ENCODE measurements around the gene GATA3.
"Not testable (repeated sequence)": the region's sequence is repeated elsewhere in the genome, so short reads cannot be mapped to it uniquely, and the experiment has no call there.

Gene GATA3

GRCh38 chr10:8026349-8027259 lies 27.9 kb upstream of the GATA3 start:
- no peaks in the 10 kb centered on the region for H3K9me3 ChIP-seq (ENCODE audit: control insufficient read depth, insufficient read depth, low read length)
- no peaks in the 10 kb centered on the region; the same call in 1 of the 2 replicates for H3K27me3 ChIP-seq (ENCODE audit: control insufficient read depth, insufficient read depth, low read length)
- WGBS (ENCODE audit: insufficient coverage, insufficient read length) = no CpG with 5 or more reads among the region's 17 CpGs
- H3K4me1 ChIP-seq (ENCODE audit: control insufficient read depth, insufficient read depth, low read length) = no peaks in the 10 kb centered on the region
- H3K4me3 ChIP-seq (ENCODE audit: low read length) = no peak overlapping the region
- no peak overlapping the region for H3K27ac ChIP-seq (ENCODE audit: low read length)
- no peaks in the 10 kb centered on the region for H3K36me3 ChIP-seq (ENCODE audit: control insufficient read depth, insufficient read depth, low read length)
- DNase-seq (ENCODE audit: low read depth, low spot score) = no peak

DNA sequence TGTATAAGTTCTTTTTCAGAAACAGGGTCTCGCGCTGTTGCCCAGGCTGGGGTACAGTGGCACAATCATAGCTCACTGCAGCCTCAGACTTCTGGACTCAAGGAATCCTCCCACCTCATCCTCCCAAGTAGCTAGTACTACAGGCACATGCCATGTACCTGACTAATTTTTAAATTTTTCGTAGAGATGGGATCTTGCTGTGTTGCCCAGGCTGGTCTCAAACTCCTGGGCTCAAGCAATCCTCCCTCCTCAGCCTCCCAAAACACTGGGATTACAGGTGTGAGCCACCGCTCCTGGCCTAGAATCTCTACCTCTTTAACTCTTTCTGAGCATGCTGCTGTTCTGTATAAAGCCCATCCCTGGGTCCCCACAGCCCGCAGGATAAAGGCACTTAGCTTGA lies 23.3 kb upstream of the GATA3 start:
- not testable (repeated sequence) for H3K36me3 ChIP-seq (ENCODE audit: control insufficient read depth, insufficient read depth, low read length); DNase-seq (ENCODE audit: low read depth, low spot score); H3K4me1 ChIP-seq (ENCODE audit: control insufficient read depth, insufficient read depth, low read length); H3K4me3 ChIP-seq (ENCODE audit: low read length); H3K9me3 ChIP-seq (ENCODE audit: control insufficient read depth, insufficient read depth, low read length); H3K27ac ChIP-seq (ENCODE audit: low read length)
- H3K27me3 ChIP-seq (ENCODE audit: control insufficient read depth, insufficient read depth, low read length) = peaks cover 31% of the 10 kb centered on the region
- no CpG with 5 or more reads among the region's 5 CpGs for WGBS (ENCODE audit: insufficient coverage, insufficient read length)

GRCh38 chr10:8032558-8032957 lies 21.9 kb upstream of the GATA3 start:
- no peak for DNase-seq (ENCODE audit: low read depth, low spot score)
- H3K9me3 ChIP-seq (ENCODE audit: control insufficient read depth, insufficient read depth, low read length) = no peaks in the 10 kb centered on the region
- no peak overlapping the region for H3K4me3 ChIP-seq (ENCODE audit: low read length)
- H3K27ac ChIP-seq (ENCODE audit: low read length) = no peak overlapping the region
- H3K27me3 ChIP-seq (ENCODE audit: control insufficient read depth, insufficient read depth, low read length) = peaks cover 44% of the 10 kb centered on the region
- H3K36me3 ChIP-seq (ENCODE audit: control insufficient read depth, insufficient read depth, low read length) = no peaks in the 10 kb centered on the region
- whole genome bisulfite sequencing (ENCODE audit: insufficient coverage, insufficient read length) = no CpG with 5 or more reads among the region's 7 CpGs
- H3K4me1 ChIP-seq (ENCODE audit: control insufficient read depth, insufficient read depth, low read length) = peaks cover 6% of the 10 kb centered on the region

DNA sequence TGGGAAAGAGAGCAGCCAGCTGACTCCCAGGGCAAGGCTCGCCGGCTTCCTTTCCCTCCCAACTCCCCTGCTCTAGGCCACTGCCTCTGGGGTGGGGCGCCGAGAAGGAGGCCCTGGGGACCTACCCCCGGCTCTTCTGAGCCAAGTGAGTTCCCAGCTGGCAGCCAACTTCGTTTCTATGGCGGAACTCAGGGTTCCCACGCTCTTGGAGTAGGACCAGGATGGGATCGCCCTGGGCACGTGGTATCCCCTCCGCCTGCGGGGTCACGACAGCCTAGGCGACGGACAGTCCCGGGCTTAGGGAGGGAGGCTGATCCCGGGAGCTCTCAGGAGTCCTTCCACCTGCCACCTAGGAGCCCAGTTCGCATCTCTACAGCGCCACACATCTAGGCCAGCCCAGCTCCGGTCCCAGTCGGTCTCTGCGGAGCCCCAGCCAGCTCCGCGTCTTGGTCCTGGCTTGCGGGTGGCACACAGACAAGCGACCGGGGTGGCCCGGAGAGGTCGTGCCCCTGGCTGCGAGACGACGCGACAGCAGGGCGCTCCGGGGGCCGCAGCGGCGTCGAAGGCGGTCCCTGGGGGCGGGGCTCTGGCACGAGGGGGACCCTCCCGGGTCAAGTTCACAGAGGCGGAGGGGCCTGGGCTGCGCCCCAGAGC lies 20.5 kb upstream of the GATA3 start:
- H3K9me3 ChIP-seq (ENCODE audit: control insufficient read depth, insufficient read depth, low read length) = no peaks in the 10 kb centered on the region
- H3K36me3 ChIP-seq (ENCODE audit: control insufficient read depth, insufficient read depth, low read length) = no peaks in the 10 kb centered on the region
- WGBS (ENCODE audit: insufficient coverage, insufficient read length) = no CpG with 5 or more reads among the region's 45 CpGs
- DNase-seq (ENCODE audit: low read depth, low spot score) = no peak
- no peak overlapping the region for H3K27ac ChIP-seq (ENCODE audit: low read length)
- peaks cover 57% of the 10 kb centered on the region for H3K27me3 ChIP-seq (ENCODE audit: control insufficient read depth, insufficient read depth, low read length)
- H3K4me3 ChIP-seq (ENCODE audit: low read length) = peak overlapping the region; percentile 9; the same call in 1 of the 2 replicates
- peaks cover 6% of the 10 kb centered on the region for H3K4me1 ChIP-seq (ENCODE audit: control insufficient read depth, insufficient read depth, low read length)

DNA sequence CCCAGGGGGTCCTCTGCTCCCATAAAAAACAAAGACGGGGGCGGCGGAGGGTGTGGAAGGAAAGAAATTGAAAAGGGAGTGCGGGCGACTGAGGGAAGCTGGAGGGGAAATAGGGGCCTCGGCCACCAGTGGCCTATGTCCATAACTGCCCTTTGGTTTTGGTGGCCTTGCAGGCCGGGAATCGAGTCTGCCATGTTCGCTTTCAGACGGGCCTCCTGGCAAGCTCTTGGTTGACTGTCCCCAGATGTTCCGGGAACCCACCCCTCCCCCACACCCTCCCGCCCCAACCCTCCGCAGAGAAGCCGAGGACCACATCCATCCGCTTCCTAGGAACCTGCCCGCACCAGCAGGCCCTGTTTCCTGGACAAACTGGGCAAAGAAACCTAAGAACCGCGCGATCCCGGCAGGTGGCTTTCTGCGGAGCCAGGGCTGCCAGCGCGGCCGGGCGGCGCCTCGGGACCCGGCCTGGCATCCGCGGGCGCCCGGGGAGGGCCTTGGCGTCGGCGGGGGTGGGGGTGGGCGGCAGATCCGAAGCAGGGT lies 20.0 kb upstream of the GATA3 start:
- Histone ChIP-seq H3K27me3 (ENCODE audit: control insufficient read depth, insufficient read depth, low read length) (peaks cover 63% of the 10 kb centered on the region), H3K9me3 (ENCODE audit: control insufficient read depth, insufficient read depth, low read length) (no peaks in the 10 kb centered on the region), H3K4me3 (ENCODE audit: low read length) (no peak overlapping the region; the same call in 1 of the 2 replicates), H3K4me1 (ENCODE audit: control insufficient read depth, insufficient read depth, low read length) (peaks cover 6% of the 10 kb centered on the region), H3K36me3 (ENCODE audit: control insufficient read depth, insufficient read depth, low read length) (no peaks in the 10 kb centered on the region), H3K27ac (ENCODE audit: low read length) (no peak overlapping the region)
- no CpG with 5 or more reads among the region's 37 CpGs for WGBS (ENCODE audit: insufficient coverage, insufficient read length)
- no peak for DNase-seq (ENCODE audit: low read depth, low spot score)

GRCh38 chr10:8035006-8035640 lies 19.4 kb upstream of the GATA3 start:
- no peak for DNase-seq (ENCODE audit: low read depth, low spot score)
- Histone ChIP-seq H3K27ac (ENCODE audit: low read length) (no peak overlapping the region), H3K4me3 (ENCODE audit: low read length) (no peak overlapping the region; the same call in 1 of the 2 replicates), H3K4me1 (ENCODE audit: control insufficient read depth, insufficient read depth, low read length) (peaks cover 6% of the 10 kb centered on the region), H3K27me3 (ENCODE audit: control insufficient read depth, insufficient read depth, low read length) (peaks cover 66% of the 10 kb centered on the region), H3K9me3 (ENCODE audit: control insufficient read depth, insufficient read depth, low read length) (no peaks in the 10 kb centered on the region), H3K36me3 (ENCODE audit: control insufficient read depth, insufficient read depth, low read length) (no peaks in the 10 kb centered on the region)
- WGBS (ENCODE audit: insufficient coverage, insufficient read length) = no CpG with 5 or more reads among the region's 32 CpGs

DNA sequence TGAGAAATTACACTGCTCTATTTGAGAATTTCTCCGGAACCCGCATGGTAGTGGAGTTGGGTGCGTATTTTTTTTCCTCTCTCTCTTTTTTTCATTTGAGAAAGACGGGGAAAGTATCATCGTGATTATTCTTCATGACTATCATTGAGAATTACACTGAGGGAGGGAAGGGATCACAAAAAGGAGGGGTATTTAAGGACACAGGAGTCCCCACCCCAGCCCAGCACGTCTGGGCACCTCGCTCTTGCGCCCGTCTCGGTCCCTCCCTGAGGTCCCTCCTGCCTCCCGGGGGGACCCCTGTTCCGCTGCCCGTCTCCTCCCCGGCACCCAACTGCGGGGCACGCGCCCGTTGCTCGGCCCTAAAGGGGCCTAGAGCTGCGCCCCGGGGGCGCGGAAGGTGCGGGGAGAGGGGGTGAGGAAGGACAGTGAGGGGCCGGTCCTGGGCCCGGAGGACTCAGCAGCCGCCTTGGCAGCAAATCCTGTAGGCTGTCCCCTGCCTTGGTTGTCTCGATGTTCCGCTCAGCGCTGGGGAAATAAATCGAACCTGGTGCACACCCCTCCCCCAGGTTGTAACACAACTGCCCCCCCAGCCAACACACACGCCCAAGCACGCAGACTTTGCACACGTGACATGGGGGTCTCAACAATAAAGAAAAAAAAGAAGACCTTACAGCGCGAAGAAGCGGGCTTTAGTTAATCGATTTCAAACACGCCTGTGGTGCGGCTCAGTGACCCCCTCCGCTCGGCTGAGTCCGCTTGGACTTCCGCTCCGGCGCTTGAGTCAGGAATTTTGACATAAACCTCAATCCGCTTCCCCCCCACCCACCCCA lies 18.6 kb upstream of the GATA3 start:
- peaks cover 72% of the 10 kb centered on the region for H3K27me3 ChIP-seq (ENCODE audit: control insufficient read depth, insufficient read depth, low read length)
- H3K4me1 ChIP-seq (ENCODE audit: control insufficient read depth, insufficient read depth, low read length) = peaks cover 6% of the 10 kb centered on the region
- no peaks in the 10 kb centered on the region for H3K36me3 ChIP-seq (ENCODE audit: control insufficient read depth, insufficient read depth, low read length)
- H3K4me3 ChIP-seq (ENCODE audit: low read length) = no peak overlapping the region
- no peaks in the 10 kb centered on the region for H3K9me3 ChIP-seq (ENCODE audit: control insufficient read depth, insufficient read depth, low read length)
- no peak overlapping the region for H3K27ac ChIP-seq (ENCODE audit: low read length)
- DNase-seq (ENCODE audit: low read depth, low spot score) = no peak
- WGBS (ENCODE audit: insufficient coverage, insufficient read length) = no CpG with 5 or more reads among the region's 47 CpGs

- WGBS (ENCODE audit: insufficient coverage, insufficient read length) = no CpG with 5 or more reads among the region's 18 CpGs
- DNase-seq (ENCODE audit: low read depth, low spot score) = no peak
- Histone ChIP-seq H3K4me3 (ENCODE audit: low read length) (no peak overlapping the region), H3K27ac (ENCODE audit: low read length) (no peak overlapping the region), H3K9me3 (ENCODE audit: control insufficient read depth, insufficient read depth, low read length) (no peaks in the 10 kb centered on the region), H3K27me3 (ENCODE audit: control insufficient read depth, insufficient read depth, low read length) (peaks cover 80% of the 10 kb centered on the region), H3K36me3 (ENCODE audit: control insufficient read depth, insufficient read depth, low read length) (no peaks in the 10 kb centered on the region), H3K4me1 (ENCODE audit: control insufficient read depth, insufficient read depth, low read length) (peaks cover 6% of the 10 kb centered on the region)
Measured at GRCh38 chr10:8036506-8037198, 17.8 kb upstream of the GATA3 start.

DNA sequence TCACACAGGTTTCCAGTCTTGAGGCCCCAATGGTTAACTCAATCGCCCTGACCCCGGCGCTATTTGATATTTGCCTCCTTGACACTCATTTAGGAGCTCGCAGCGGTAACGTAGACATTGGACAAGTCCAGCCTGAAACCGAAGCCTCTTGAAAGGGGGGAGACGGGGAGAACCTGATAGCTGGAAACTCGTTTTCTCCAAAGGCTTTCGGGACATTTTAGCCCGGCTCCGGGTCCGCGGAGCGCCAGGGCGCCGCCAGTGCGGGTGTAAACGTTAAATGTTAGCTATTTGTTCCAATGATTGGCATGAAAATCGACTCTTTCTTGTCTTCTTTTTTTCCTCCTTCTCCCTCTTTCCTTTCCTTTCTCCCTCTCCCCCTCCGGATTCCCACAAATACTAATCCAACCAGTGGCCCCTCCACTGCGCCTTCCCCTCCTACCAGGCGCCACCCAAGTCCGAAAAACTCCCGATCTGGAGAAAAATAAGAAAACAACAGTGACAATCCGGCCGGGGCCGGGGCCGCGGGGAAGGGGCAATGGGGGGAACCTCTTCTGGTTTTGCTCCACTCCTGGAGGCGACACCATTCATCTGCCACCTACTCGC lies 17.2 kb upstream of the GATA3 start:
- H3K27me3 ChIP-seq (ENCODE audit: control insufficient read depth, insufficient read depth, low read length) = peaks cover 85% of the 10 kb centered on the region
- no peaks in the 10 kb centered on the region for H3K9me3 ChIP-seq (ENCODE audit: control insufficient read depth, insufficient read depth, low read length)
- no peak overlapping the region for H3K27ac ChIP-seq (ENCODE audit: low read length)
- H3K36me3 ChIP-seq (ENCODE audit: control insufficient read depth, insufficient read depth, low read length) = no peaks in the 10 kb centered on the region
- peaks cover 6% of the 10 kb centered on the region for H3K4me1 ChIP-seq (ENCODE audit: control insufficient read depth, insufficient read depth, low read length)
- no CpG with 5 or more reads among the region's 32 CpGs for WGBS (ENCODE audit: insufficient coverage, insufficient read length)
- no peak overlapping the region for H3K4me3 ChIP-seq (ENCODE audit: low read length)
- no peak for DNase-seq (ENCODE audit: low read depth, low spot score)
